ENCODE results near the gene TAF11L10.
"Not testable (repeated sequence)": the region's sequence is repeated elsewhere in the genome, so short reads cannot be mapped to it uniquely, and the experiment has no call there.

Gene TAF11L10

GRCh38 chr5:17597728-17598127, at the start of gene TAF11L10:
TAF11L10 (minus strand) TSS chr5:17597828.
- DNase-seq, result not testable (repeated sequence)

GRCh38 chr5:17634160-17634559, 36.5 kb upstream of the TAF11L10 start, which contains the start of gene TAF11L14:
TAF11L14 (plus strand) TSS chr5:17634460.
- no peak for DNase-seq

GRCh38 chr5:17631788-17632187, 34.2 kb upstream of the TAF11L10 start, which contains the start of gene TAF11L13:
TAF11L13 (plus strand) TSS chr5:17632088.
- not testable (repeated sequence) for DNase-seq

- DNase-seq, result no peak
Observed at GRCh38 chr5:17625686-17626085, 28.1 kb upstream of the TAF11L10 start.

GRCh38 chr5:17620627-17621026, 23.0 kb upstream of the TAF11L10 start:
- no peak for DNase-seq

- DNase-seq, result no peak
Observed at GRCh38 chr5:17619354-17619753, 21.7 kb upstream of the TAF11L10 start.

GRCh38 chr5:17614872-17615605, 17.4 kb upstream of the TAF11L10 start:
- DNase-seq, result no peak

- not testable (repeated sequence) for DNase-seq
Observed at GRCh38 chr5:17610092-17610491, 12.5 kb upstream of the TAF11L10 start, which contains the start of gene TAF11L12. TAF11L12 (plus strand) TSS chr5:17610392.

- not testable (repeated sequence) for DNase-seq
Observed at GRCh38 chr5:17607461-17607860, 9.8 kb upstream of the TAF11L10 start.

GRCh38 chr5:17604951-17605350, 7.3 kb upstream of the TAF11L10 start:
- no peak for DNase-seq

- DNase-seq, result not testable (repeated sequence)
Observed at GRCh38 chr5:17603880-17604279, 6.3 kb upstream of the TAF11L10 start, which contains the start of gene TAF11L11. TAF11L11 (plus strand) TSS chr5:17604183.

GRCh38 chr5:17594255-17594654, 3.4 kb downstream of the TAF11L10 start, which contains the start of gene TAF11L9:
TAF11L9 (minus strand) TSS chr5:17594394.
- DNase-seq, result not testable (repeated sequence)

- not testable (repeated sequence) for DNase-seq
Observed at GRCh38 chr5:17590860-17591259, 6.8 kb downstream of the TAF11L10 start, which contains the start of gene TAF11L8. TAF11L8 (minus strand) TSS chr5:17590960.

GRCh38 chr5:17585658-17586057, 12.0 kb downstream of the TAF11L10 start, which contains the start of gene TAF11L7:
TAF11L7 (minus strand) TSS chr5:17585758.
- DNase-seq, result not testable (repeated sequence)

All from NCI-H2081 treated with DMSO at 0.1 percent for 48 hours (cell line).